ENCODE measurements around the gene POLQ.
"Not testable (repeated sequence)": the region's sequence is repeated elsewhere in the genome, so short reads cannot be mapped to it uniquely, and the experiment has no call there.

Gene POLQ

DNA sequence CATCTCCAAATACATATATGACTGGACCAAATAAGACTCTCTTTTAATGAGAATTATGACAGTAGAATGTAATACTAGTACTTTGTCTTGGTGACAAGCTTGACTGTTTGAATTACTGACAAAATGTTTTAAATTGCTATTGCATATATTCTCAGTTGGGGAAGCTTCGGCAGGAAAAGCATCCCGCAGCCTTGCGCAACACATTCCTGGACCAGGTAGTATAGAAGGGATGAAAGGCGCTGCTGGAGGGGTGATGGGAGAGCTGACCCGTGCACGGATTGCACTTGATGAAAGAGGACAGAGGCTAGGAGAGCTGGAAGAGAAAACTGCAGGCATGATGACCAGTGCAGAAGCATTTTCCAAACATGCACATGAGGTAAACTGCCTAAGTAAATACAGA lies 127.6 kb downstream of the POLQ start:
- DNase-seq (ENCODE audit: low spot score) = no peak

GRCh38 chr3:121414924-121415323 lies 130.9 kb downstream of the POLQ start:
- DNase-seq (ENCODE audit: low spot score) = no peak

- peak; percentile 2 for DNase-seq (ENCODE audit: low spot score)
These were observed 134.3 kb downstream of the POLQ start for GRCh38 chr3:121411523-121411922.

- DNase-seq (ENCODE audit: low spot score) = no peak
These were observed 140.2 kb downstream of the POLQ start for GRCh38 chr3:121405631-121406030.

DNA sequence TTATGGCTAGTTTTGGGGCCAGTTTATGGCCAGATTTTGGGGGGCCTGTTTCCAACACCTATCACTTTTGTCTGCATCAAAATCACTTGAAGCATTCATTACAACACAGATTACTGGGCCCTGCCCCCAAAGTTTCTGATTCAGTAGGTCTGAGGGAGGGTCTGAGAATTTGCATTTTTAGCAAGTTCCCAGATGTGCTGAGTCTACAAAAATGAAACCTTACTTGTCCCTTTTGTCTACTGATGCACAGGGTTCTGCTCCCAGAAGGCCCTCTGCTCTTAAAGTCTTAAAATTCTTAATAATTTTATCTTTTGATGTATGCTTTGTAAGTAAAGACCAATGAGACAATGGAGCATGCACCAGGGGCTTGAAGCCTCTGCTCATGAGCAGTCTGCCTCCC lies 146.0 kb downstream of the POLQ start:
- no peak for DNase-seq (ENCODE audit: low spot score)

GRCh38 chr3:121398051-121398450 lies 147.7 kb downstream of the POLQ start:
- DNase-seq (ENCODE audit: low spot score) = not testable (repeated sequence)

DNA sequence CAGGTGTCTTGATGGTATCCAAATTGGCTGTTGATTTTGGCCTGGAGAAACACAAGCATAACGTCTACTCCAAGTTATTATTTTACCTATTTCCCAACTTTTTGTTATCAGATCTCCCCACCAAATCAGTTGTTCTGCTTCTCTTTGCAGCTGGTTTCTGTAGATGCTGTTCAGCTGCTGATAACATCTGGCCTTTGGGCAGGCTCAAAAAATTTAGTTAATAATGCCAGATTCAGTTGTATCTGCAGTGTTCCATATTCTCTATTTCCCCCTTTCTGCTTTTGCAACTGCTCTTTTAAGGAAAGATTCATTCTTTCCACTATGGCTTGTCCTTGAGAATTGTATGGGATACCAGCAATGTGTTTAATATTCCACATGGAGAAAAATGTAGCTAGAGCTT lies 149.8 kb downstream of the POLQ start:
- DNase-seq (ENCODE audit: low spot score) = not testable (repeated sequence)

- not testable (repeated sequence) for DNase-seq (ENCODE audit: low spot score)
These were observed 157.5 kb downstream of the POLQ start for GRCh38 chr3:121388308-121388707.
